Epithelial cell of proximal tubule (primary cell): ENCODE measurements around the gene HEPH. TPM values are rescaled to one million over a fixed set of nuclear protein-coding genes. Genes with fewer than 3 reads are reported as not detected.

ENCODE experiments used
- DNase-seq: peaks from one replicate; pipeline ENCODE4 v3.0.0-alpha.2; 2011; ENCODE audit warnings: low read depth
- H3K4me3 ChIP-seq: 2 replicates; pipeline ENCODE4 v1.5.1; 2011; ENCODE audit warnings: low read depth, mild to moderate bottlenecking, low read length
- CTCF ChIP-seq: conservative IDR thresholded peaks from 2 replicates; pipeline ENCODE4 v1.5.1; 2012; ENCODE audit warnings: low read depth, mild to moderate bottlenecking, low read length
- total RNA-seq: library from RNA; depleted of rRNA; stranded (reverse); fragments of >200 nt; gene quantifications from 2 replicates; pipeline ENCODE4 v1.2.3, GENCODE V29; 2015

The HEPH gene
- total RNA-seq, 1 donor from 2014 or later, result 1.9 TPM

- H3K4me3 ChIP-seq, result no peak overlapping the region
- DNase-seq, result no peak
- TF ChIP-seq CTCF, result no peak
Observed at GRCh38 chrX:66167431-66167830, 3.4 kb downstream of the HEPH start.

- no peak for DNase-seq
- no peak for TF ChIP-seq CTCF
- no peak overlapping the region for H3K4me3 ChIP-seq
Observed at GRCh38 chrX:66176134-66176533, 12.1 kb downstream of the HEPH start.

DNA sequence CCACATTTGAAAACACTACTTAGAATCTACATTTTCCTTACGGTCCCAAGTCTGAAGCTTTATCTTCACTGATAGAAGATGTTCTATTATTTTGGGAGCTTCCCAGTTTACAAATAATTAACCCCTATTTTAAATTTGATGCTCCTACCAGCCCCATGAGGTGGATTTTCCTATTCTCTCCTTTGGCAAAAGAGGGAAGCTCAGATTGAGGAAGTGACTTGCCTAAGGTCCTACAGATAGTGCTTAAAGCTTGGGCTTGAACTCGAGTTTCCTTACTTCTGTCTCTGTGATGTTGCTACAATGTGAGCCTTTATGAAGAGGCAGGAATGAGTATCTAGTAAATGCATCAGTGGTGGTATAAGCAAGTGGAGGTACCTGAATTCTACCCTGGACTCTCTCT lies 27.5 kb downstream of the HEPH start:
- TF ChIP-seq CTCF, result no peak
- no peak overlapping the region for H3K4me3 ChIP-seq
- DNase-seq, result no peak

DNA sequence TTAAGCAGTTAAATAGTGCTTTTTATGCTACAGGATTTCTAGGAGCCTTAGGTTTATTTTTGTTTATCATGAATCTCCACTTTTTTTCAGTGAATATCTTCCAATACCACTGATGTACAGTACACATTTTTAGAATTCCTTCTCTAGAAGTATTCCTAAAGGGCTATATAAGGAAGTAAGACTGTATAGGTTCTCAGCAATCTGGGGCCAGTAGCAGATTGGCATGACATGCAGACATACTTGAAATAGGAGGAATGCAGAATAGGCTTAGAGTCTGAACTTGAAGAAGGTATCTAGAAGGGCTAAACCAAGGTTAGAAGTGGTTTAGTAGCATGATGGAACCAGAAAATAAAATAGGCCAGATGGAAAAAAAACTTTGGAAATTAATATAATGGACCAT lies 29.8 kb downstream of the HEPH start:
- H3K4me3 ChIP-seq, result no peak overlapping the region
- no peak for DNase-seq
- no peak for TF ChIP-seq CTCF

DNA sequence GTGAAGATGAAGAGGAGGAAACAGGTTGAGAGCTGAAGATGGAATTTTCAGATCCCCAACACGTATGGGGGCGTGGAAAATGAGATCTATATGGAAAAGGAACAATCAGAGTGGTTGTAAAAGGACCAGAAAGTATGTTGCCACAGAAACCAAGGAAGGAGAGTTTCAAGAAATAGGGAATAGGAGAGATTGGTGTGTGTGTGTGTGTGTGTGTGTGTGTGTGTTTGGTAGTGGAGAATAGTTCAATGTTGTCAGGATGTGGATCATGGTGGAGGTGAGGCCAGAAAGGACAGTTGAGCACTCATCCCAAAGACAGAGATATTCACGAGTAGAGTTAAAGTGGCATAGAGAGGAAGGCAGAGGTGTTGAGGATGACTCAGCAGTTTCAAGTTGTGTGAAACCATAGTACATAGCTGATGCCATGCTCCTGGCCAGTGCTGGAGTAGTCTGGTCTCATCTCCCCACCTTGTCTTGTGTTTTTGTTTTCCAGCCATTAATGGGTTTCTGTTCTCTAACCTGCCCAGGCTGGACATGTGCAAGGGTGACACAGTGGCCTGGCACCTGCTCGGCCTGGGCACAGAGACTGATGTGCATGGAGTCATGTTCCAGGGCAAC lies 36.1 kb downstream of the HEPH start:
- DNase-seq, result no peak
- TF ChIP-seq CTCF, result no peak
- no peak overlapping the region for H3K4me3 ChIP-seq

DNA sequence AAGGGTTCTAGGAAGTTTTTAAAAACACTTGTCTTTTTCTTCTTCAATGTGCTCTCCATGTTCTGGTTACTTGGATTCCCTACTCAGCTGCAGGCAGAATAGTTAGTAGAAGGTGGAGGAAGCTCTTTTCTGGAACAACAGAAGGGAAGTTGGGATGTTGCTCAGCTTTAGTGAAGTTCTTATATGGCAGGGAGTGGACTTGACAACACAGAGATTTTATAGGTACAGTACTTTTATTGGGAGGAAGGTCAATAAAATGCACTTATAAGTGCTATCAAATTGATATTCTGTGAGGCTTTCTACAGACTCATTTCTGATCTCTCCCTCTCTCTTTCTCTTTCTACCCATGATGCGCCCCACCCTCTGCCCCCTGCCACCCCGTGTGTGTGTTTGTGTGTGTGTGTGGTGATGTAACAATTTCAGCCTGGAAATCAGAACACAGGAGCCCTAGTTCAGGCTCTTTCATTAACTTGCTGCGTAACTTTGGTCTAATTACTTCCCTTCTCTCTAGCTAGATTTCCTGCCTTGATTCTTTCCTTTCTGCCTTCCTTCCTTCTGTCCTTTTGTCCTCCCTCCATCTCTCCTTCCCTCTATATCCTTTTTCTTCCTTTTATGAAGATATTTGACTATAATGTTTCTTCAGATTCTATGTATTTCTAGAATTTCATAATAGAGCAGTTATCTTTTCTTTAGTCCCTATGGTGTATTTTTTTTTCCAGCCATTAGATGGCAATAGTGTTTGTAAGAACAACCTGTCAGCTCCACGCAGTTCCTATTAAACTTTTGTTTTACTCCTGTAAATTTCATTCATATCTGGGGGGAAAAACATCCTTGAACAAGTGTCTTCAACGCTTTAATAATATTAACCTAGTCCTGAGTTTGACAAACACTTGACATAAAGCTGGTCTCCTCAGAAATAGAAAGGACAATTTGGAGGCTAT lies 37.1 kb downstream of the HEPH start:
- DNase-seq, result no peak
- H3K4me3 ChIP-seq, result no peak overlapping the region
- peak; percentile 27 for TF ChIP-seq CTCF
